A549 treated with AZD9567 at 1 μM for 4 hours (cell line): Measurements from ENCODE around the gene SAG. TPM values are rescaled to one million over a fixed set of nuclear protein-coding genes. Genes with fewer than 3 reads are reported as not detected.

Source experiments
- total RNA-seq: library from RNA; stranded (reverse); fragments of 200-300 nt; extraction: Qiagen RNA extraction; gene quantifications from 5 replicates; pipeline ENCODE4 v1.2.3, GENCODE V29; 2022; ENCODE audit not compliant: insufficient read depth

The SAG gene
- not detected in 5 replicates for total RNA-seq

DNA sequence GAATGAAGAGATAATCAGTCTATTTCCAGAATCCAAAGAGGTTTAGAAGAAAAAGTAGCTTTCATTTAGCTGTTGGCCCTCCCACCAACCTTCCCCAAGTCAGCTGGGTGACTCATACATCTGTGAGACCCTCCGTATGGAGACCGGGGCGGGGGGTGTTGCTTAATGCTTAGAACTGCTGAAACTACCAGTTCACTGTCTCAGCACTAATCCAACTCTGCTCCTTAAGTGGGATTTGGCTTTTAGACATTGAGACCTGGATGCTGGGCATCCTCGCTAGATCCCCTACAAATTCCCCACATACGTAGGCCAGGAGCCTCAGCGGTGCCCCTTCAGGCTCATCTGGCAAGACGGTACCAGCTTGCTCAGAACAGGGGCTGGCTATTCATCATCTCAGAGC is at the start of gene SAG:
Gene SAG, plus strand, starts transcription at position 252 of the 400 bp plus-strand sequence. CDS start 1,374 bp downstream, outside the sequence.

DNA sequence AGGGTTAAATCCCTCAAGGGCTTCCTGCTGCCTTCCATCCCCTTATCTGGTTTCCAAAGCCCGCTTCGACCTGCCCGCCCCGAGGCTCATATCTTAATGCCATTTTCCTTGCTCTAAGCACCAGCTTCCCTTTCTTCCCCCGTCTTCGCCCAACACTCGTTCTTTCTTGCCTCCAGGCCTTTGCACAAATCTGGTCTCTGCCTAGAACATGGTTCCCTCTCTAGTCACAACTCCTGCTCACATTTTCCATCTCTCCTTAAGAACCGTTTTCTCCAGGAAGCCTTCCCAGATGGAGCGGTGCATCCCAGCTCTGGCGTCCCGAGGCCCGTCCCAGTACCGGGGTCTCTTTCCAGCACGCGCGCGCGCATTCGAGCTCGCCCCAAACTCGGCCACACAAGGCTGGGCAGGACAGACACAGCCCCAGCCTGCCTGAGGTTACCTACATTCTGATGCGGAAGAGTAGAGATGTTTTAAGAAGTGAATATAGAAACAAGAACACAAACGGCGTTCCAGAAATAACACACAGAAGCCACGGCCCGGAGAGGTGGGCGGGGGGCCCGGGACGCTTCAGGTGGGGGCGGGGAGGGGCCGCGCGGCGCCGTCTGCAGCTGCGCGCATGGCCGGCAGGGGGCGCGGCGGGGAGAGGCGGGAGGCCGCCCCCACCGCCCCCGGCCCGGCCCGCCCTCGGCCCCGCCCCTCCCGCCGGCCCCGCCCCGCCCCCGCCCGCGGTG is 46.3 kb downstream of the SAG start, which contains the start of gene DGKD:
Gene DGKD, plus strand, starts transcription at position 726 of the 731 bp plus-strand sequence. CDS start 25 bp downstream, outside the sequence.

Other genes starting within 250 kb of the SAG start
- 0.33 to 0.41 TPM (median 0.36 TPM) in 4 of 5 replicates, not detected in the other for gene INPP5D, start 247.5 kb upstream of the SAG start, total RNA-seq
- 35.7 to 42.6 TPM (median 39.1 TPM) in 5 replicates for gene ATG16L1, start 56.1 kb upstream of the SAG start, total RNA-seq
- gene DGKD, start 46.7 kb downstream of the SAG start, total RNA-seq = 54.8 to 88.0 TPM (median 79.6 TPM) in 5 replicates